Measurements from ENCODE around the gene BRD3.

GRCh38 chr9:134028076-134028475, 39.8 kb downstream of the BRD3 start:
- TF ChIP-seq, protein P1, sequence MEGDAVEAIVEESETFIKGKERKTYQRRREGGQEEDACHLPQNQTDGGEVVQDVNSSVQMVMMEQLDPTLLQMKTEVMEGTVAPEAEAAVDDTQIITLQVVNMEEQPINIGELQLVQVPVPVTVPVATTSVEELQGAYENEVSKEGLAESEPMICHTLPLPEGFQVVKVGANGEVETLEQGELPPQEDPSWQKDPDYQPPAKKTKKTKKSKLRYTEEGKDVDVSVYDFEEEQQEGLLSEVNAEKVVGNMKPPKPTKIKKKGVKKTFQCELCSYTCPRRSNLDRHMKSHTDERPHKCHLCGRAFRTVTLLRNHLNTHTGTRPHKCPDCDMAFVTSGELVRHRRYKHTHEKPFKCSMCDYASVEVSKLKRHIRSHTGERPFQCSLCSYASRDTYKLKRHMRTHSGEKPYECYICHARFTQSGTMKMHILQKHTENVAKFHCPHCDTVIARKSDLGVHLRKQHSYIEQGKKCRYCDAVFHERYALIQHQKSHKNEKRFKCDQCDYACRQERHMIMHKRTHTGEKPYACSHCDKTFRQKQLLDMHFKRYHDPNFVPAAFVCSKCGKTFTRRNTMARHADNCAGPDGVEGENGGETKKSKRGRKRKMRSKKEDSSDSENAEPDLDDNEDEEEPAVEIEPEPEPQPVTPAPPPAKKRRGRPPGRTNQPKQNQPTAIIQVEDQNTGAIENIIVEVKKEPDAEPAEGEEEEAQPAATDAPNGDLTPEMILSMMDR (IDR thresholded peaks at IDR 0.05; ENCODE audit: low read depth, low read length) = no peak
- no peak for TF ChIP-seq EZH2phosphoT487 (IDR thresholded peaks at IDR 0.05; ENCODE audit: low read depth)
